Epithelial cell of esophagus (primary cell): Measurements from ENCODE around the gene MXI1.

ENCODE experiments used
- DNase-seq: peaks from one replicate; pipeline ENCODE4 v3.0.0; 2010; ENCODE audit warnings: low read depth
- H3K4me3 ChIP-seq: 2 replicates; pipeline ENCODE4 v1.5.1; 2011; ENCODE audit warnings: mild to moderate bottlenecking, low read length, control low read depth
- TF ChIP-seq, protein P1 (sequence below): IDR thresholded peaks from 2 replicates; pipeline ENCODE4 v1.5.1; 2011; ENCODE audit warnings: low read depth, mild to moderate bottlenecking, low read length, control low read depth, inconsistent platforms; ENCODE audit not compliant: insufficient read depth; ENCODE audit errors: missing control alignments

Gene MXI1

DNA sequence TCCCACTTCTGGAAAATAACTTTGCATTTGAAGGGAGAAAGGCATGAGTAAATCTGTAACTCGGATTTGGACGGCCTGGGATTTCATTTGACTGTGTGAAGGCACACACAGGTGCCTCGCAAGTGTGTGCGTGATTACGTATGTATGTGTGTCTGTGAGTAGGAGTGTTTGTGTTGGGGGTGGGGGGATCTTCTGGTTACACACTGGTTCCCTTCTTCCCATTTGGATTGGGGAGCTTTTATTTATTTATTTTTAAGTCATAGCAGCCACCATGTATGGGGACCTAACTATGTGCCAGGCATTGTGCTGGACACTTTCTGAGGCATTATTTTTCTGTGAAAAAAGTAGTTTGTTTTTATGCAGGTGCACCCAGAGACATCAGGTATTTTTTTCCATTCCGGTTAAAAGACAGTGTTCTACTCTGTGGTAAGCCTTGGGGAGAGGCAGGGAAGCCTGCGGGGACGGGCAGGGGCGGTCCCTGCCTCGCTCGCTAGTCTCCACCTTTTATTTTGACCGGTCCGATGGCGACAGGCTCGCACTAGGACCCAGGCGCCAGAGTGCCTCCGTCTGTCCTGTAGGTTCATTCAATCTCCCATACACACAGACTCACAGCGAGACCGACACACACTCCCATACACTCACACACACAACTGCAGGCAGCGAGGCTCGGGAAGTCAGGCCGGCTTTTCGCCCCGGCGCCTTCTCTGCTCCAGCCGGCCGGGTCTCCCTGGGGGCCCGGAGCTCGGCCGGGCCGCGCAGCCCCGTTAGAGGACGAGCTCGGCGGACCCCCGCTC is at the start of gene MXI1:
TSS of gene MXI1 (plus strand) at position 595 of the 794 bp plus-strand sequence. CDS start 204 bp downstream, outside the sequence.
- TF ChIP-seq, protein P1, sequence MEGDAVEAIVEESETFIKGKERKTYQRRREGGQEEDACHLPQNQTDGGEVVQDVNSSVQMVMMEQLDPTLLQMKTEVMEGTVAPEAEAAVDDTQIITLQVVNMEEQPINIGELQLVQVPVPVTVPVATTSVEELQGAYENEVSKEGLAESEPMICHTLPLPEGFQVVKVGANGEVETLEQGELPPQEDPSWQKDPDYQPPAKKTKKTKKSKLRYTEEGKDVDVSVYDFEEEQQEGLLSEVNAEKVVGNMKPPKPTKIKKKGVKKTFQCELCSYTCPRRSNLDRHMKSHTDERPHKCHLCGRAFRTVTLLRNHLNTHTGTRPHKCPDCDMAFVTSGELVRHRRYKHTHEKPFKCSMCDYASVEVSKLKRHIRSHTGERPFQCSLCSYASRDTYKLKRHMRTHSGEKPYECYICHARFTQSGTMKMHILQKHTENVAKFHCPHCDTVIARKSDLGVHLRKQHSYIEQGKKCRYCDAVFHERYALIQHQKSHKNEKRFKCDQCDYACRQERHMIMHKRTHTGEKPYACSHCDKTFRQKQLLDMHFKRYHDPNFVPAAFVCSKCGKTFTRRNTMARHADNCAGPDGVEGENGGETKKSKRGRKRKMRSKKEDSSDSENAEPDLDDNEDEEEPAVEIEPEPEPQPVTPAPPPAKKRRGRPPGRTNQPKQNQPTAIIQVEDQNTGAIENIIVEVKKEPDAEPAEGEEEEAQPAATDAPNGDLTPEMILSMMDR, result no peak
- peak; percentile 92 for DNase-seq
- peak within 1 kb of the TSS; percentile 82 for H3K4me3 ChIP-seq

DNA sequence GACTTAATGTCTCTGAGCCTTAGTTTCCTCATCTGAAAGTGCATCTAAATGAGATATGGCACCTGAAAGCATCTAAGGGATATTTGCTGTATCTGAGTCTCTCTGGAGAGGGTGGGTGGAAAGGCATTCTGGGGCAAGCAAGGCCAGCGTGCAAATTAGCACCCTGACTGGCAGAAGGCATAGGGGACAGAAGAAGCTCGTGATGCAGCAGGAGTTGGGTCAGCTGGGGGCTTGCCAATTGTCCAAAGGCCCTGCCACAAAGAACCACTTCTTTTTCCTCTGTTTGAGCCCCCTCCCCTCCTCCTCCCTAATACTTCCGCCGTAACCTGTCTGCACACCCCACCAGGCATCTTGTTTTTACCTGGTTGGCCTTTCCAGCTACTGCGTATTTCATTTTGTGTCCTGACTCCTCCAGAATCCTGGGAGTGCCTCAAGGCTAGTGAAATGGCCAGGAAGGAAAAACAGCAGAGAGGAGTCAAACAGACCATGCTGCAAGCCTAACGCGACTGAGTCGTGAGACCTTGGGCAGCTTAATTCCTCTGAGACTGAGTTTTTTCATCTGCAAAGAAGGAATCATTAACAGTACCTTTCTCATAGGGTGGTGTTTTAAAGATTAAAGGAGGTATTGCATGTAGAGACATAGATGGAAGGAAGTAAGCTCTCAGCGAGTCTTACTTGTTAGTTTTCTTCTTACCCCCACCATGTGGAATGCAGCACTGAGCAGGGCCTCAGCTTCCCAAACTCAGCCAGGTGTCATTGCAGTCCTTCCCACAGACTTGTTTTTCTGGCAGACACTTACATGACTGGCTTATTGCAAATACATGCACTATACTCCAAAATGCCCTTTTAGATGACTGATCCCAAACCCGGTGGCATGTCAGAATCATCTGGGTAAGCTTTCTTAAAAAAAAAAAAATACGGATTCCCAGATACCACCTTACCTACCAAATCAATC is 49.1 kb upstream of the MXI1 start:
- TF ChIP-seq, protein P1, result no peak
- DNase-seq, result no peak
- H3K4me3 ChIP-seq, result no peak overlapping the region

DNA sequence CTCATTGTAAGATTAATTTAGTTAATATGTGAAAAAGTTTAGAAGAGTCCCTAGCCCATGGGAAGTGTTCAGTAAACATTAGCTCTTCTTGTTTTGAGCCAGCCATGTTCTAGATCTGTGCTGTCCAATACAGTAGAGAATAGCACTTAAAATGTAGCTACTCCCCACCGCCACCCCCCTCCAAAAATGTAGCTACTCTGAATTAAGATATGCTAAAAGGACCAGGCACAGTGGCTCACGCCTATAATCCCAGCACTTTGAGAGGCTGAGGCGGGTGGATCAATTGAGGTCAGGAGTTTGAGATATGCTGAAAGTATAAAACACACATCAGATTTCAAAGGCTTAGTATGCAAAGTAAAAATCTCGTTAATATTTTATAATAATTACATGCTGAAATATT is 47.3 kb upstream of the MXI1 start:
- TF ChIP-seq, protein P1, result no peak
- no peak for DNase-seq
- no peak overlapping the region for H3K4me3 ChIP-seq

DNA sequence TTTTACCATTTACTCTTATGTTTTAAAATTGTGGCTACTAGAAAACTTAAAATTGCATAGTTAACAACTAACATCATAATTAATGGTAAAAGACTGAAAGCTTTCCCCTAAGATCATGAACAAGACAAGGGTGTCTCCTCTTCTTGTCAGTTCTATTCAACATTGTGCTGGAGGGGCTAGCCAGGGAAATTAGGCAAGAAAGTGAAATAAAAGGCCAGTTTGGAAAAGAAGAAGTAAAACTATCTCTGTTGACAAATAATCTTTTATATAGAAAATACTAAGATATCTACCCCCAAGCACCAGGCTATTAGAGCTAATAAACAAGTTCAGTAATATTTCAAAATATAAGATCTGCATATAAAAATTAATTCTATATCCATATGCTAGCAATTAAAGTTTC is 46.9 kb upstream of the MXI1 start:
- TF ChIP-seq, protein P1, result no peak
- H3K4me3 ChIP-seq, result no peak overlapping the region
- DNase-seq, result no peak

DNA sequence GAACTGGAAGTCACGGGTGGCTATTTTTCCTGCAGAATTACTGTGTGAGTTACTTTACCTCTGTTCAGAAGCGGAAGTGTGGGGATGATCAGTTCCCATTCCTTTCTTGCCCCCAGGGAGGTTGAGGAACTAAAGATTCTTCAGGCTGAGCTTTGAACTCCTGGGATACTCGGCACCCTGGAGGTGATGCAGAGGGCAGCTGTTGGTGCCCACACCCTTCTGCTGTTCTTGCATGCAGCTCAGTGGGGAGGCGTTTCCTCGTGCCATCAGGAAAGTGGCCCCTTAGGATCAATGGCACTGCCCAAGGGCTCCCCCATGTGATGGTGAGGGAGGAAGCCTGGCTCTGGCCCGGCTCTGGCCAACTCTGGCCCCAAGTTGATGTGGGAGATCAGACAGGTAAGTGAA is 44.7 kb upstream of the MXI1 start:
- H3K4me3 ChIP-seq, result no peak overlapping the region
- no peak for DNase-seq
- TF ChIP-seq, protein P1, result no peak

DNA sequence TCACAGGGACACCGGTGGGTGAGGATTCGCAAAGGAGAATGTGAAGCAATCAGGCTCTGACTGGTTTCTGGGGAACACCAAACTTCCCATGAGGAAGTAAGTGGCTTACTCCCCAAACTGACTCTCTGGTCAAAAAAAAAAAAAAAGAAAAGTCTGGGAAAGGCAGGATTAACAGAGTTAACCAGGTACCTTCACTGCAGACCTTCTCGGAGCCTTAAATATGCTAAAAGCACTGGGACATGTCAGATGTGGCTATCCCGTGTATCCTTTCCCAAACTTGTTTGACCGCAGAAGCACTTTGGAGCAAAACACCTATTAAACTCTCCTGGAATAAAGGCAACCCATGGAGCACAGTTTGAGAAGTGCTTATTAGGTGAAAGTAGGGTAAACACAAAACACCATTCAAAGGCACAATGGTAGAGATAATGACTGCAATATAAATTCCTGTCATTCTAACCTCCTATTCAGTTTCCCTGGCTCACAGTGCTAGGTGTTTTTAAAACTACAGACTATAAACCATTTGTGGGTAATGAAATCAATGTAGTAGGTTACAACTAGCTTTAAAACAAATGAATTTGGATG is 44.1 kb upstream of the MXI1 start:
- DNase-seq, result no peak
- H3K4me3 ChIP-seq, result no peak overlapping the region
- TF ChIP-seq, protein P1, result no peak
